ENCODE data around the gene PRR33.

The PRR33 gene

GRCh38 chr11:1927848-1928469 lies 36.3 kb upstream of the PRR33 start:
- DNase-seq (ENCODE audit: low spot score), result no peak

- DNase-seq (ENCODE audit: low spot score), result no peak
Observed at GRCh38 chr11:1927026-1927847, 35.5 kb upstream of the PRR33 start.

- DNase-seq (ENCODE audit: low spot score), result no peak
Observed at GRCh38 chr11:1926156-1927025, 34.7 kb upstream of the PRR33 start.

- no peak for DNase-seq (ENCODE audit: low spot score)
Observed at GRCh38 chr11:1925373-1926155, 33.9 kb upstream of the PRR33 start.

GRCh38 chr11:1924646-1925372 lies 33.1 kb upstream of the PRR33 start:
- DNase-seq (ENCODE audit: low spot score), result no peak

- no peak for DNase-seq (ENCODE audit: low spot score)
Observed at GRCh38 chr11:1924181-1924580, 32.5 kb upstream of the PRR33 start.

- DNase-seq (ENCODE audit: low spot score), result no peak
Observed at GRCh38 chr11:1923201-1923956, 31.7 kb upstream of the PRR33 start.

- DNase-seq (ENCODE audit: low spot score), result no peak
Observed at GRCh38 chr11:1922481-1923081, 30.9 kb upstream of the PRR33 start.

GRCh38 chr11:1921574-1922141 lies 30.0 kb upstream of the PRR33 start:
- no peak for DNase-seq (ENCODE audit: low spot score)

- no peak for DNase-seq (ENCODE audit: low spot score)
Observed at GRCh38 chr11:1920909-1921573, 29.3 kb upstream of the PRR33 start.

GRCh38 chr11:1920128-1920908 lies 28.6 kb upstream of the PRR33 start:
- no peak for DNase-seq (ENCODE audit: low spot score)

GRCh38 chr11:1919391-1920127 lies 27.9 kb upstream of the PRR33 start, which contains the start of gene TNNT3:
Gene TNNT3 (plus strand): TSS chr11:1919703. CDS start chr11:1922875, 3,172 bp downstream.
- no peak for DNase-seq (ENCODE audit: low spot score)

GRCh38 chr11:1918436-1919315 lies 27.0 kb upstream of the PRR33 start:
- DNase-seq (ENCODE audit: low spot score), result no peak

GRCh38 chr11:1917523-1918435 lies 26.1 kb upstream of the PRR33 start:
- peak; percentile 68 for DNase-seq (ENCODE audit: low spot score)

GRCh38 chr11:1916986-1917522 lies 25.4 kb upstream of the PRR33 start:
- DNase-seq (ENCODE audit: low spot score), result no peak
